Central memory CD4-positive, alpha-beta T cell (primary cell): ENCODE results near the gene IMMP1L.

Experiments
- DNase-seq: peaks from one replicate; pipeline ENCODE4 v3.0.0; 2022

IMMP1L gene

DNA sequence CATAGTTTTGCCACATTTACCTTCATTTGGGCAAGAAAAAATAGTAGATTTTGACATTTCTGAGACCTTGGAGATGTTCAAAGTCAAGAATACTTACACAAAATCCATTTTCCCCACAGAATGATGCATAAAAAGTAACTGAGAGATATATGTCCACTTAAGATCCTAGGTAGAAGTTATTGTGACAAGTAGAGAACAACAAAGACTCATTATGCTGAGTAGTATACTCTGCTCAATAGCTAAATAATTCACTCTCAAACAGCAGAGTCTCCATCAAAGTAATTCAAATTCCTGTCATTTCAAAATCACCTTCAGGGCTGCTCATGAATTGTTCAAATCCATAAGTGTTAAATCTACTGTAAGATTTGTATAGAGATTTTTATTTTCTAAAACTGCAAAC, 35.3 kb downstream of the IMMP1L start:
- DNase-seq = no peak

DNA sequence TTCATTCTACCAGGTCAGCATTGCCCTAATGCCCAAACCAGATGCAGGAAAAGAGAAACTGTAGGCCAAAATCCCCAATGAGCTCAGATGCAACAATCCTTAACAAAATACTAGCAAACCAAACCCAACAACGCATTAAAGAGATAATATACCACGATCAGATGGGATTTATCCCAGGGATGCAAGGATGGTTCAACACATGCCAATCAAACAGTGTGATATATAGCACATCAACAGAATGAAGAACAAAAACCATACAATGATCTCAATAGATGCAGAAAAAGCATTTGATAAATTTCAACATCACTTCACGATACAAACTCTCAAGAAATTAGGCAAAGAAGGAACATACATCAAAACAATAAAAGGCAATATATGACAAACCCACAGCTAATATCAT, 45.0 kb downstream of the IMMP1L start:
- DNase-seq = no peak

DNA sequence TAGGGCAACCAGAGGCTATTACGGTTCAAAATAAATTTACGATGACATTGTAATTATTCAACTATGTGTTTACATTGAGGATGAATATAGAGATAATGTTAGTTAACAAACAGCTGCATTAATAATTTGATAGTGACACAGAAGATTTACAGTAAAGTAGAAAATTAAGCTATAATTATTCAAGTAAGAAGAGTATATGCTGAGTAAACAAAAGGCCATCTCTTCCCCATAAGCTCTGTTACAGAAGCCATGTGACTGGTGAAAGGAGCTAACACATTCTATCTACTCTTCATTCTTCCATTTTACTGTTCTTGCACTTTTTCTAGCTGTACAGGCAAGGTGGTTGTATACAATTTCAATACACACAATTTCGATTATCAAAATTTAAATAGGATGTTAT, 54.2 kb downstream of the IMMP1L start:
- DNase-seq = no peak

DNA sequence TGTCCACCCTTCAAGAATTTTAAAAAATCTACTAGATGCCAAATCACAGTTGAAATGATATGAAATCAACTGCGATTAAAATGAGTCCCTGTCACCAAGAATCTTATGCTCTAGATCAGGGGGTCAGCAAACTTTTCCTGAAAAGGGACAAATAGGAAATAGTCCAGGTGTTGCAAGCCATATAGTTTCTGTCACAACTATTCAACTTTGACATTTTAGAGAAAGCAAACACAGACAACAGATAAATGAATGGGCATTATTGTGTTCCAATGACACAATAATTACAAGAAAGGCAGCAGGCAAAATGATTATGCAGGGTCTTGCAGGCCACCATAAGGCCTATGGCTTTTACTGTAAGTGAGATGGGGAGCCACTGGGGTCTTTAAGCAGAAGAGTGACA, 58.6 kb downstream of the IMMP1L start:
- no peak for DNase-seq

DNA sequence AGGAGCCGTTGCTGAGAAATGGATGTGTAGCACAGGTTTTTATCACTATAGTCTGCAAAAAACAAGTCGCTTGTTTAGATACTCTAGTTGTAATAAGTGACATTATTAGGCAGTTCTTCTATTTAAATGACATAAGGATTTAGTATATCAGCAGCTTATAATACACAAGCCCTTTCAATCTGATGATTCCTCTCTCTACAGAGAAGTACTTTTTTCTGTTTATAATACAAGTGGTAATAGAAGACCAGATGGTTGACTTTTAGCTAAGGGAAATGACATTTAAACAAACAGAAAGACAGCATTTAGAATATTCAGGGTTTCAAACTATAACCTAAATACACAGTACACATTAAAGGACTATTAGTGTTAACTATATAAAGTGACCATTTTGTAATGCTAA, 60.4 kb downstream of the IMMP1L start:
- DNase-seq = no peak

DNA sequence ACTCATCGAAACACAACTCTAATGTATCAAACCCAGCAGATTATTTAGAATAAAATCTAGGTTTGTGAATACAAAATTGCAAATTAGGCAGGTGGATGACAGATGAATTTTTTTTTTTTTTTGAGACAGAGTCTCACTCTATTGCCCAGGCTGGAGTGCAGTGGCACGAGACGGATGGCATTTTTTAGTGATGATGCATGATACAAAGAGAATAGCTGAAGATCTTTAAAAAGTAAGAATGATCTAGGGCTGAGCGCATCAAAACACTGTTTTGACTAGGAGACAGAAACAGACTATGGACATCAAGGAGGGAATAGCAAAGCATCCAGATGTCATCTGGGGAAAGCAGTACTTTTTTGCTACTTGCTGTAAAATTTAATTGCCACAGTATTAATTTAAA, 63.8 kb downstream of the IMMP1L start:
- no peak for DNase-seq

DNA sequence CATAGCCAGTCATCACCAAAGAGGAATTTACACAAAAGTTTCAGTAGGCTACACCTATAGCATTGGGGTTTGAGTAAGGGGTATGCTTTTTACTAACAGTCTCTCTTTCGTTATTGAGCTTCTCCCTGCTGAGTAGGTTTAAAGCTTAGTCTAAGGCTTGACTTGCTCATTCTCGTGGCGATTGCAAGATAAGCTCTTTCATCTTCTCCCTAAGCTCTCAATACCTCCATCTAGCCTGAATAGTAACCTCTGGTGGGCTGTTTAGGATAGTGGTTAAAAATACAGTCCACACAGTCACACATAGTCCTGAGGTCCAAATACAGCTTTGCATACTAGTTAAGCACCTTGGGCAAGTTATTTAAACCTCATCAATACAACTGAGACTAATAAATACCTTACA, 65.6 kb downstream of the IMMP1L start:
- no peak for DNase-seq

DNA sequence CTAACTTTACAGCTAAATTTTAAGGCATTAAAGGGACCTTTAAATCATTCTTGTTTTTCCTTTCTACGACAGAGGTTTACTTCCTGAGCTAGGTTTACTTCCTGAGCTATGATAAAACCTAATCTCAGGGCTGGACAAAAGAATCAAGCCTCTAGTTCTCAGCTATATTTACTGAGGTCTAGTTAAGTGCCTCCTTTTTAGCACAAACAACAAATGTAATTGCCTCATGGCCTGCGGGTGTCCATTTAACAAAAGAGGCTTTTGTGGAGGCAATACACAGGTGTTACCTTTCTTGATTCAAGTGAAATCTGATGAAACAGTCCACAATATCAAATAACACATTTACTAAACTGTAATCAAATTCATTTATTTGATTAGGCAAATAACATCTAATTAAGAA, 67.3 kb downstream of the IMMP1L start:
- no peak for DNase-seq

DNA sequence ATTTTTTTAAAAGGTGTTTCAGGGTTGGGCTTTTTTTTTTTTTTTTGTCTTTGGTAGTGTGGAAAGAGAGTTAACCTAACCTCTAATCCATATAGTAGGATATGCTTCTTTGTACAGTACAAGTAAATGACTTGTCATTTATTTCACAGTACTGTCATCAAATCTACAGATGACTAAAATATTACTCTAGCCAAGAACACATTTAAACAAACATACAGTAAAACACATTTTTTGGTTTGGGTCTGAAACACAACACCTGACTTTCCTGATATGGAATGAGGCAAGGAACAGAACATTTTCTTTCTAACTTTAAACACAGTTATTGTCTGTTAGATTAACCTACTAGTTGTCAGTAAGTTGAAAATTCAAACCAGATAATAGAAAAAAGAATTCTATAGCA, 68.1 kb downstream of the IMMP1L start:
- DNase-seq = no peak

DNA sequence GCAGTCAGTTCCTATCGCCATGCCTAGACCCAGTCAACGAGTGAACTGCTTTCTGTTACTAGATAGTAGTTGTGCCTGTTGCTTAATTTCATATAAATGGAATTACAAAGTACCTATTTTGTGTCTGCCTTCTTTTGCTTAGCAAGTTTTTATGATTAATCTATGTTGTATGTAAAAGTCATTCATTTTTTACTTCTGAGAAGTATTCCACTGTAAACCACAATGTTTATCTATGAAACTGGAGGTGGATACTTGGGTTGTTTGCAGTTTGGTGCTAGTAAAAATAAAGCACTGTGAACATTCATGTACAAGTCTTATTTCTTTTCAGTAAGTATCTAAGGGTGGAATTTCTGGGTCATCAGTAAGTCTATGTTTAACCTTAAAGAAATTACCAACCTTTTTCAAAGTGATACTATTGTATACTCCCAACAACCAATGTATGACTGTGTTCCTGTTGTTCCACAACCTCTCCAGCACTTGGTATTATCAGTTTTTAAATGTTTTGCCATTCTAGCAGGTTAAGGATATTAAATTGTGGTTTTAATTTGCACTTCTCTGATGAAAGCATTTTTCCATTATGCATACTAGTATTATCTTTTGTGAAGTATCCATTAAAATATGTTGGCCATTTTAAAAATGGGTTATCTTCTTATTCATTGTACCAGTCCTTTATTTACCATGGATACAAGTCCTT, 71.5 kb downstream of the IMMP1L start:
- DNase-seq = no peak

DNA sequence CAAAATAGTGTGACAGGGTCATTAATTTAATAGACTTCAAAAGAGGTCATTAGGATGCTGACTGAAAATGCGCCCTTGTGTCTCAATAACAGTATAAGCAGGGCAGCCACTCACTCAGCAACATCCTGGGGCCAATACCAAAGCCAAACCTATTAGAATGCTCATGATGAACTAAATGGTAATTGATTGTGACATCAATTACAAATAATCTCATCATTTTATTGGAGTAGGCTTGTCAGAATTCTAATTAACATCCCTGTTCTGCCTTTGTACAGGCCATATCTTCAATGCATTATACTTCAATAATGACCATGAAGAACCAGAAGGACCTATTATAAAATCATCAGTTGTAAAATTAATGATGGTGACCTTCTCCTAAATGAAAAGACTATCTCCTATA, 75.6 kb downstream of the IMMP1L start:
- no peak for DNase-seq

DNA sequence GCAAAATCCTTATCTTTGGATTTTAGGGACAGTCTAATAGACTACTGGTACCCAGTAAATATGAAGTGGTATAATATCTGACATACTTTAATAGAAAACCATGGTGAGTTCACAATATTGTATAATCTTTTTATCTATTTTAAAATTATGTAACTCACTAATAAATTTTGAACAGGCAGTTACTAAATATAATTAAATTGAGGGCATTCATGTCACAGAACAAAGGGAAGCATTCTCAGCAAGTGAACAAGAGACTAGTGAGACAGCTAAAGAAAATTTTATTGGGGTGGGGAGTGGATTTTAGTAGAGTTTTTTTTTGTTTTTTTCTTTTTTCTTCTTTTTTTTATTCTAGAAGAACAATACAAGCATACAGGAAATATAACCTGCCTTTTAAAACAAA, 84.8 kb downstream of the IMMP1L start:
- DNase-seq = no peak

DNA sequence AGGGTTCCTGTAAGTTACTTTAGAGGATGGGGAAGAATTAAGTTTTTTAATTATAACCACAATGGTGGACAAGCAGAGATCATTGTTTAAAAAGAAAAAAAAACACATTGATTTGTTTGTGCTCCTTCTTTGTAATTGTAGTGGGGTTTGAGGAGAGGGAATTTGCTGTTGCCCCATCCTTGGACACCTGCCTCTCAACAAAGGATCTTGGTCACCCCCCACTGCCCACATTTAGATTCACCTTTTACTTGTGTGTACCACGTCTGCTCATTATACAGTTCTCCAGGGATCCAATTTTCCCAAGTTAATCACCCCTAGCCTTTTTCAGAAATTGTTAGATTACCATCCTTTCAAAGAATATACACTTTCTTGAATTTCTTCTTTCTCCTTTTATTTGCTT, 86.7 kb downstream of the IMMP1L start:
- no peak for DNase-seq

DNA sequence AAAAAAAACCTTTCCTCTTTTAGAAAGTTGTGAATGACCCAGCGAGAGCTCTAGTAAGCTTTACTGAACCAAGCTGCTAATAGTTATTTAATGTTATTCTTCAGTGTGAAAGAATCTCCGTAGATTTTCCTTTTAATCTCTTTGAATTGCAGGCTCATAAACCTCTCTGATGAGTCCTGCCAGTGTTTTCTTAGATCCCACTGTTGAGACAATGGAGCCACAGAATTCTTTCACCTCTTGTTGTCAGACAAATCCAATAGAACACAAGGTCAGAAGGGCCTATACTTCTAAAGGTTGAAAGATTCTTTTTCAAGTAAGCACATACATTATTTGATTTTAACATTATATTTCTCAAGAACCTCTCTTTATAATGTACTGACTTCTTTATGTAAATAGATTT, 87.6 kb downstream of the IMMP1L start:
- DNase-seq = no peak

DNA sequence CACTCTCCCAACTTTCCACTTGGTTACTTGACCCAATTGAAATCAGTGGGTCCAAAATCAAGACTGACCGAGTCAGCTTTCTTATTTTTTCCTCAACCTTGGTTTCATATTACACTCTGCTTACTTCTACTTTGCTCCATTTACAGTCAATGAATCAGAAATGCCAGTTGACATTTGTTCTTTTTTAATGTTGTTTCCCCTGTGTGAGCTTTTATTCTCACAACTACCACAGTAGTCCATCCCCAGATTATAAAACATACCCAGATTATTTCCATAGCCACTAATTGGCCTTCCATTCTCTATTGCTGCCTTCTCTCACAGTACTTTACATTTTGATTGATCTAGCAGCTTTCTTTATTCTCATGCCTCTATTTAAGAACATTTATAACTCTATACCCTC, 89.8 kb downstream of the IMMP1L start:
- DNase-seq = no peak

DNA sequence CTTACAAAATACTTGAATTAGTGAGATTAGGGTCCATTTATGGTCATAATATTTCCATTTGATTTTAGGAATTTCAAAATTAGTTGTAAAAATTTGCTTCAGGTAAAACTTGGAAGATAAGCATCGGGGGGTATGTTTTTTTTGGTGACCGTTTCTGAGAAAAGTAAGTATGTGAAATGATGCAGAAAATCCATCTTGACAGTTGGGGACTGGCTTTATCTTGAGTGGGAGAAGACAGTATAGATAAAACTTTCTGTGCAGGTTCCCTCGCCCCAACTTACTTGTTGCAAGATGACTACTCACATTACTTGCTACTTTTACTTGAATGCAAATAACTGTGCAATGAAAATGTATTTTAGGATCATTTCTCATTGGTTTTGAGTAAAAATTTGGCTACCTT, 90.3 kb downstream of the IMMP1L start:
- DNase-seq = no peak

DNA sequence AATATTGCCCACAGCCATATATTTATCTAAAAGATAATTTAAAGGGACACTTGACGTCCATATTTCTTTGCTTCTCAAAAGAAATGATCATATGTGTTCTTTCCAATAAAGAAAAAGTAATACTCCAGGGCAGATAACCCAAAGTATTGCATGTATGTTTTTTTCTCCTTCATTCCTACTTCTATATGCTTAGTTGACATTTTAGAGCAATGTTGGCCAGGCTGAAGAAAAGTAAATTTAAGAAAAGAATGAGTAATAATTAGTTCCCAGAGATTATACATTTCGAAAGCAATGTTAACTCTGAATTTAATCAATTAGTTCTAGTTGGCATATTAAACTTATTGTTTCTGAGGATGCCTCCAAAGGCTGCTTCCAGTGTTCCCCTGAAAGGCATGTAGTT, 91.6 kb downstream of the IMMP1L start:
- no peak for DNase-seq

DNA sequence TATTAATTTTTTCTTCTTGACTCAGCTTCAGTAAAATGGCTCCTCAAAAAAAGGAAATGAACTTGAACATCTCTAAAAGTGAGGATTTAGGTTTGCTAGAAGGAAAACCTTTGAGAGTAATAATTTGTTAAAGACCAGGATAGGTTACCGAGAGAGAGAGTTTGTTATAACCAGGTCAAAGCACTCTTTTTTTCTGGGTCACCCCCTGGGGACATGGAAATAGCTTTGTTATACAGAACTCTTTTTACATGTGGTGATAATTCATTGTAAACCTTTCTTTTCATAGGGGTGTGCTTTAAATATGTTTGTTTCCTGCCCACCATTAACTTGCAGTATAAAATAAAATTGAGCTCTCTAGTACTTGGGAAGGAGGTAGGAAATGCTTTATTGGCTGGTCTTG, 92.1 kb downstream of the IMMP1L start:
- no peak for DNase-seq

DNA sequence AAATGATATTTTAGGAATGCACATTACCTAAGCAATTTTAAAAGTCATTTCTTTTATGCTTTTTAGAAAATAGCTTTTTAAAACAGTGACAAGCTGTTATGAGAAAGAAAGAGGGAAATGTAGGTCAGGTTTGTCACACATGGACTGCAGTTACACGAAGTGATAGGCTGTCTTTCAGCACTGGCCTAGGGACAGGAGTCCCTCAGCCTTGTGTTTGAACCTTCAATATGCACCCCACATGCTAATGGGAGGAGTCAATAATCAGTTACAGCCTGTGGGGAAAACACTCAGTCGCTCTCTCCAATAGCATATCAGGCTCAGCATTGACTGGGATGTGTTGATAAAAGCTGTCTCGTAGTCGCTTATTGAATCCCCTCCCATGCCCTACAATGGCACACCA, 94.0 kb downstream of the IMMP1L start:
- DNase-seq = no peak

DNA sequence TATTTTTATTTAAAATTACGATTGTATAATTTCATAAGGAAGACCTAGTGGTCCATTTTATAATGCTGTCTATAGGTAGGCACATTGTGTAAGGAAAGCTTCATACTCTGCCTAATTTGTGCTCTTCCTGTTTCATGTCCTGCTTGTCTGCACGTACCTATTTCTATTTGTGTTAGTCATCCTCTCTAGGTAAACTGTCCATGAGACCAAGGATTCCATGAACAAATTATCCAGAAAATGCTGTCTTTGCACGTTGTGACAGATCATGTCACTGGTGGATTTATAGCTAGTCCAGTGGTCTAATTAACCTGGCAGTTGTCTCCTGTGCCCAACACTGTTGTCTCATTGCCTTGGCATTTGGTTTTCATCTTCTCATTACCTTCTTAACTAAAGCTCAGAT, 95.1 kb downstream of the IMMP1L start:
- no peak for DNase-seq

DNA sequence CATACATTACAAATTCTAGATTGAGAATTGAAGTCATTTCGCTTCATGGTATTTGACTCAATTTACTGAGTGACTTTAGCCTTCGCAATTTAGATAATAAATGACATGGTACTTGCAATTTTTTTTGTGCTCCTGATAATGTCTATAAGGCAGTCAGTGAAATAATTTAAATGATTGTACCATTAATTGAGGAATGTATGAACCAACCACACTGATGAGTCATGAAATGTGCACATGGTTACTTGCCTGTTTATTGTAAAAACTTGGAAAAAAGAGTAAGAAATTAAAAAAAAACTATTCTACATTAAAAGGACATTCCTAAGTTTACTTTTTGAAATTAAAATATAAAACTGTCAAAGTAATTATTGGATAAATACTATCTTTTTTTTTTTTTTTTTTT, 96.5 kb downstream of the IMMP1L start:
- no peak for DNase-seq

DNA sequence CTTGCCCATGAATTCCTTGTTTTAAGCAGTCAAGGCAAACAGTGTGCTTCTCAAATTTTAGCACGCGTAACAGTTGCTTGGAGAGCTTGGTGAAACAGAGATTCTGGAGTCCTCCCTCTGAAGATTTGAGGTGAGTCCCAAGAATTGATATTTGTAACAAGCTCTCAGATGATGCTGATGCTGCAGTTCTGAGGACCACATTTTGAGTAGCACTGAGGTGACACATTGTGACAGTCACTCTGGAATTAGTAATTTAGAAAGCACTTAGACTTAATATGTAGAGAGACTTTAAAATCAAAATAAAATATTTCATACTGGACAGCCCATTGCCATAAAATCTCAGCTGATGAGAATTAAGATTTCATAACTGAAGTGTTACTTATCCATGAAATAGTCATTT, 101.2 kb downstream of the IMMP1L start:
- no peak for DNase-seq

DNA sequence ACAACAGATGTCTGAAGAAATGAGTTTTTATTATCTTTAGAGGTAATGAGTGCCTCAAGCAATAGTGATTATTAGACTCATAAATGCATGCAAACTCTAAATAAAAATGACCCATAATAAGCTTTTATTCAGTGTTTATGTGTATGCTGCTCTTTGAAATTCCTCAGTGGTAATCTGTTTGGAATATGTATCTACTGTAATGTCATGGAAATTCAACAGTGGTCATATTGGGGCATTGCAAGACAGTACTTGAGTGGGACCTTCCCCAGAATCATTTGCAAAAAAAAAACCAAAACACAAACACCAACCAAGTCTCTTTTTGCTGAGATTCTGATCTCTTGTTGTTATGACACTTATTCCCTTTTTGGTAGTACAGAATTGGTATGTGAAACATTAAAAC, 104.8 kb downstream of the IMMP1L start:
- no peak for DNase-seq

DNA sequence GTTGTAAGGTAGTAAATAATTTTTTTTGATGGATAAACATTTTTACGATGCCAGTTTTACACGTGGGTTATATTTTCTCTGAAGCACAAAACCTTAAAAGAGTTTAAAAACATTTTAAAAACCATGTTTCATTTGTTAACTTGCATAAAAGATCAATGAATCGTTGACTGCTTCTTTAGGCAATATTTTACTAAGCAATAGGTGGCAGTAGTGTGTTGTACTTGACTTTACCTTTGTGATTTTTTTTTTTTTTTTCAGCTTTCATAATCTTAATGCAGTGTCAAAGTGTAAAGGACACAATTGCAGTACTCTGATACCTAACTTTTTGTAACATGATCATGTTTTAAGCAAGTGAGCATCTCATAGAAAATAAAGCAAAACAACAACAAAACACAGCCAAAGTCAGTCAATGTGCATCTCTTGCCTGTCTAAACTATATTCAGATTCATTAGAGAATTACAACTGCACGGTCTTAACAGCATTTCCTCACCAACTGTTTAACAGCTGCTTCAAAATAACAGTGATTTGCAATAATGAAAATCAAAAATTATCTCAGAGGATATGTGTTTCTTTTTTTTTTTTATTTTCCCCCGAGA, 112.1 kb downstream of the IMMP1L start:
- peak; percentile 4 for DNase-seq

DNA sequence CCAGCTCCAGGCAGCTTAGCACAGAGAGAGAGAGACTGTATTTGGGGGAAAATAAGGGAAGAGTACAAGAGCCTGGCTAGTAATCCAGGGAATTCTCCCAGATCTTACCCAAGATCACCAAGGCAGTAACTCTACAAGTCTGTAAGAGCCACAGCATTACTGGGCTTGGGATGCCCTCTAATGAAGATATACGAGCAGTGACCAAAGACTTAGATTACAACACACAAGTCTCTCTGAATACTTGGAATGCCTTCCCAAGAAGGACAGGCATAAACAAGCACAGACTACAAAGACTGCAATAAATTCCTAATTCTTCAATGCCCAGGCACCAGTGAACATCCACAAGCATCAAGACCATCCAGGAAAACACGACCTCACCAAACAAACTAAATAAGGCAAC, 122.0 kb downstream of the IMMP1L start:
- no peak for DNase-seq
